NOMO-1 (cell line): ENCODE data around the gene VIPAS39.
"Not testable (repeated sequence)": the region's sequence is repeated elsewhere in the genome, so short reads cannot be mapped to it uniquely, and the experiment has no call there.

Experiments used
- DNase-seq, 2 experiments: peaks; one replicate each; lab custom pipeline; 2025; ENCODE audit not compliant: unreplicated experiment in 2 of 2; lab: John Stamatoyannopoulos, UW

VIPAS39 gene

DNA sequence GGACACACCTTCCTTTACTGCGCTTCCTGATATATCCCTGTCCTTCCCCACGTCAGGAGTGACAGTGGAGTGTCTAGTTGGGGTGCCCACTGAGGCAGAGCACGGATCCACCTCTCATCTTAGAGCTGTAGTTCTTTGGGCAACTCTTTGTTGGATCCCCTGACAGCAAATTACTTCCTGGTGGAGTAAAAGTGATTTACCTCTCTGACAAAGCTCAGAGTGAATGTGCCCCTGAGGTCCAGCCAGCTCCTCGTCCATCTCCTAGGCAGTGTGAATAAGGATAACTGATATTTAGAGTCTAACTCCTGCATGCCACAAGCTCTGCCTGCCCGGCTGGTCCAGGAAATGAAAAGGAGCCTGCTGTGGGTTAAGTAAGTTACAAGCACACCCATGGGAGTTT lies 16.5 kb upstream of the VIPAS39 start:
- no peak for DNase-seq

DNA sequence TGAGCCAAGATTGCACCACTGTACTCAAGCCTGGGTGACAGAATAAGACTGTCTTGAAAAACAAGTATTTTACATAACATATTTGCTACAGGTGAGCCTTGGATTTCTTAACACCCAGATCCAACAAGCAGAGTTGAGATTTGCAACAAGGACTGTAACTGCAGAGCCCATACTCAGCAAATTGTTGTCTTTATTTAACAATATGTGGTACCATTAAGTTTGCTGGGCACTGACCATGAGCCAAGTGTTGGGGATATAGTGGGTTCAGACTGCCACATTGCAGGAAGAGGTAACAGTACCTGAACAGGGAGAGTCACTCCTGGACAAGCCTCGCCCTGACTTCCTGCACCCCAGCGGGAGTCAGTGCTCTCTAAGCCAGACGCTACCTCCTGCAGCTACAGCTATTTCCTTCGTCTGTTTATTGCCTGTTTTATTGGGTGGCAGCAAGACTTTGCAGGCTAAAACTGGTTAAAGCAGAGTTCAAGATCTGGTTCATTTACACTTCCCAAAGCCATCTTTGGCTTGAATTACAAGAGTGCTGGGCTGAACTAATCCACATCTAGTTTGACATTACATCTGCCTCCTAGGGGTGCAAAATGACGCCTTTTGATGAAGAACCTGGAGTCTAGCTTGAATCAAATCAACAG lies 12.9 kb upstream of the VIPAS39 start:
- DNase-seq, result no peak

DNA sequence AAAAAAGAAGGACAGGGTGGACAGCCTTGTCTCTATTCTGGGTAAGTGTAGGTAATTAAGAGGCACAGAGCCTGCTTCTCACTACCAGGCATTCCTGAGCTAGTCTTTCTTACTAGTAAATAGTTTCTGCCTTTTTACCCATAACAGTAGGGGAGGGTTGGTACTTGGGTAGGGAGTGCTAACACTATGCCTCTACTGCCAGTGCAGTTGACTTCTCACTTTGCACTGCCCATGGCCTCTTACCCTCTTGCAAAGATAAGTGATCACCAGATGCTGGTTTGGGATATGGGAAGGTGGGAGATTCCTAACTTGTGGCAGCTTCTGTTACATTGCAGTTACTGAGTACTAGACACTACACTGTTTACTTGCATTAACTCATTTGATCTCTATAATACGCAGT lies 12.1 kb upstream of the VIPAS39 start:
- no peak for DNase-seq

DNA sequence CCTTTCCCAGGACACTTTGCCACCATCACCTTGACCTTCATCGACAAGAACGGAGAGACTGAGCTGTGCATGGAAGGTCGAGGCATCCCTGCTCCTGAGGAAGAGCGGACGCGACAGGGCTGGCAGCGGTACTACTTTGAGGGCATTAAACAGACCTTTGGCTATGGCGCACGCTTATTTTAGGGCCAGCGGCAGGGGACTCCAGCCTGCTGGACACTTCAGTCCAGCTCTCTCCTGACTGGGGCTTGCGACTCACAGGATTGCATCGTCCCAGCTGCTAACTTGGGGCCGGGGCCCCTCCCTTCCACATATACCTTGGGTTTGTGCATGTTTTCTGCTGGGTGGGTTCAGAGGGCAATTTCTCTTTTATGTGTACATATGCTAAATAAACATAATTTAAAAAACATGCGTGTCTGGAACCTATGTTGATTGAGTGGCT lies 11.7 kb upstream of the VIPAS39 start:
- no peak for DNase-seq

DNA sequence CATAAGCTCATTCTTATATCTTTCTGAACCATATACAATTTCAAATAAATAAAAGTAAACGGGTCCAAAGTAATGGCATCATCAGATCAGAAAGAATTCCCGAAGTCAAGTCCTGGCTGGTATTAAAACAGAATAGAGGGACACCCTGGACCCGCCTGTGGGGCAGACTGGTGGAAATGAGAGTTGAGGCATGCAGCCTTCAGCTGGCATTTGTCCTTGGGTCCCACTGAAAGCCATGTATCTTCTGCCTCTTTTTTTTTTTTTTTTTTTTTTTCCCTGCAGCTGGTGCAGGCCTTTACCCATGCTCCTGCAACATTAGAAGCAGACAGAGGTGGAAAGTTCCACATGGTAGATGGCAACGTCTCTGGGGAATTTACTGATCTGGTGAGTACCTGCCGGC lies 10.4 kb upstream of the VIPAS39 start:
- DNase-seq, result no peak

DNA sequence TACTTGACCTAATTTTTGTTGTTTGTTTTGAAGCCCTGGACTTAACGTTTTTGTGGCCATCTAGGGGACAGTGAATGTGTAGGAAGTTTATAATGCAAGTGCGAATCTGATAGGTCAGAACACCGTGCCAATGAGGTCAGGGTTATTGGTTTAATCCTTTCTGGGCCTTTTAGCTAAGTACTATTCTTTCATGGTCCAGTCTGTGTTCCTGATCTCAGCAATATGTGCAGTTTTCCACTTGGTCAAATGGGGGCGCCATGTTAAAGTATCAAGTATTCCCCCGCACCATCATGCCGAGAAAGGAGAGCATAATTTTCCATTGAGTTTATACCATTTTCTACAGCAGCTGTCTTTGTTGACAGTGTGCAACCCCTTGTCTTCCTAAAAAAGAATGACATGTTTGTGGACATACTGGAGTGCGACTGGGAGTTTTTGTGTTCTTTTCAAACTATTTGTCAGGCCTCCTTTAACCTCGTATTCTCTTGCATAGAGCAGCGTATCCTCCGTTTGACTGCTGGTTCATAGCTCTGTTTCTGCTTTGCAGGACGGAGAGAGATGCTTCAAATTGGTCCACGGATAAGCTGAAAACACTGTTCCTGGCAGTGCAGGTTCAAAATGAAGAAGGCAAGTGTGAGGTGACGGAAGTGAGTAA lies 1.8 kb upstream of the VIPAS39 start:
- DNase-seq, result peak; percentile 18 to 57

DNA sequence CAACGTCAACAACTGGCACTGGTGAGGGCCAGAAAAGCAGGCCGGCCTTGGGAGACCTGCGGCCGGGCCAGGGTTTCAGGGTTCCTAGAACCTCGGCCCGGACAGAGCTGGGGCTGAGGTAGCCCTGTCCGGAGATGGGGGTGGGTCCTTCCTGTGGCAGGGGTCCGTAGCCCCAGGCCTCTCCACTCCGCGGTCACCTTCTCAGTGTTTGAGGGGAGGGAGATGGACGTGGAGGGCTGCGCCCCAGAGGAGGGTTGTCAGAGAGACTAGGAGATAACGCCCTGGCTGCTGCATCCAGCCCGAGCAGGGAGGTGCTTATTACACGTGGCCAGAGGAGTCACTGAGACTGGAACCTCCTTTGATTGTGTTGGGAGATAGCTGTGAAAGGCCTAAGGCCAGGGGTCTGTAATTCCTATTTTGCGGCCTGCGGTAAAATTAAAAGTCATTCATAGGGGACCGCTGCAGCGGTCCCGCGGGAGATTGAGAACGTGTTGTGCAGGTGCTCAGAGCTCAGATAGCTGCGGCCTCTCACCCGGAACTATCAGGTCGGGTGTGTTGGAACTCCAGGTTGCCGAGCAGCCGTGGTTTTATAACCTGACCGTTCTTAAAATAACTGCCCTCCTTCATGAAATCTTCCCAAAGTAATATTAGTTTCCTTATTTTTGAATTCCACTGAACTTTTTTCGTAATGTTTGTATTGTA lies 999 bp upstream of the VIPAS39 start:
- peak; percentile 12 to 32 for DNase-seq

DNA sequence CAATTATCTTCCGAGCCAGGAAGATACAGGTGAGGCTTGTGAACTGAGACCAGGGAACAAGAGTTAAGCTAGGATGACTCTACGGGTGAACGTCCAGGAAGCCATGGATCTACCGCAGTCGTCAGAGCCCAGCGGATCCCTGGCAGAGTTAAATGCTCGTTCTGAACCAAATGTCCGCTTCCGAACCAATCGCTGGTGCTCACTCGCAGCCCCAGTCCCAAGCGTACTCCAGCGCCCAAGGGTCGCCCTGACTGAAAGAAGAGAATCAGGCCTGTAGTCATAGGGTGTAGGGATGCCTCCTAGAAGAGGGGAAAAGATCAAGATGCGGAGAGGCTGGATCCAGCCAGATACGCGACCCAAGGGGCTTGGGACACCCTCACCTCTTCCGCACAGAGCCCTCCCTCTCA lies 283 bp downstream of the VIPAS39 start:
- peak in 1 of 2 experiments; percentile 28 for DNase-seq

DNA sequence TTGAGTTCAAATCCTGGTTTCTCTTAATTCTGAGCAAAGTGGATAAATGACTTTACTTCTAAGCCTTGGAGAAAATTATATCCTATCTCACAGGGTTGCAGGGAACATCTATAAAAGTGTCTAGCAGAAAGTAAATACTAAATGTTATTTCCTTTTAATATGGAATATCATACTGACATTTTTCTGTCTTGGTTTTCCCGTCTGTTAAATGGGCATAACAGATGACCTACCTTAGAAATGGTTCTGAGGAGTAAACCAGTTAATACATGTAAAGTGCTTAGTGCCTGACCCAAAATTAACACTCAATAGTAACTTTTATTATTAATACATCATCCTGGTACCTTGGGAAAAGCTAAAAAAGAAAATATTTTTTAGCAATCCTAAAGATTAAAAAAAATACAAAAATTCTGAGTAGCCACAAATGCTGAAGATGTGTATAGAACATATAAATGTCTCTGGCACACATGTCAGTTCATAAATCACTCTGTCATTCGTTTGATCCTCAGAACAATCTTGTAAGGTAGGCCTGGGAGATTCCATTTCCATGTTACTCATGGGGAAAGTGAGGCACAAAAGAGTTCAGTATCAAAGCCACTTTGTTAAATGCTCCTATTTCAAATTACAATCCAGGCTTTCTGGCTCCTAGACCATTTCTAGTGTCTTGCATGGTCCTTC lies 1.3 kb downstream of the VIPAS39 start:
- no peak for DNase-seq

DNA sequence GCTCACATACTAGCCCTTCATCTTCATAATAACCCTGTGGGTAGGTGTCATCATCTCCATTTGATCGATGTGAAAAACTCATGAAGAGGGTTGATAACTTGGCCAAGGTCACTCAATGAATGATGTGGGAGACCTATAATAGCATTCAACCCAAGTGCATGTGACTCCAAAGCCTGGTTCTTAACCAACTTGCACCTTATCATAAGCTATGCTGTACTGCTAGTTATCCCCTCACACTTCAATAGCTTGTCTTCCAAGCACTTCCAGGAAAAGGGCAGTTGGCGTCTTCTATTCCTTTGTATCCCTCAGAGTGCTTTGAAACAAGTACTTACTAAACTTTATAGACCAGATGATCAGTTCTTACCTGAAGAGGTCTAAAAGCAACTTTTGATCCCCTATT lies 15.2 kb downstream of the VIPAS39 start:
- DNase-seq, result no peak

DNA sequence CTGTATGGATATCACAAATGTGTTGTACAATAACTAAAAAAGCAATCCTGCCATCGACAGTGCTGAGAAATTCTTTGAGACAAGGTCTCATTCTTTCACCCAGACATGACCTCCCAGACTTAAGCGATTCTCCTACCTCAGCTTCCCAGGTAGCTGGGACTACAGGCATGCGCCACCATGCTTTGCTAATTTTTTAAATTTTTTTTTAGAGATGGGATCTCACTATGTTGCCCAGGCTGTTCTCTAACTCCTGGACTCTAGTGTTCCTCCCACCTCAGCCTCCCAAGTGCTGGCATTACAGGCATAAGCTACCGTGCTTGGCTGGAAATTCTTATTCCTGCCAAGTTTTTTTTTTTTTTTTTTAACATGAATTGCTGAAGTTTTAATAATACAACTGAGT lies 17.5 kb downstream of the VIPAS39 start:
- DNase-seq, result no peak

DNA sequence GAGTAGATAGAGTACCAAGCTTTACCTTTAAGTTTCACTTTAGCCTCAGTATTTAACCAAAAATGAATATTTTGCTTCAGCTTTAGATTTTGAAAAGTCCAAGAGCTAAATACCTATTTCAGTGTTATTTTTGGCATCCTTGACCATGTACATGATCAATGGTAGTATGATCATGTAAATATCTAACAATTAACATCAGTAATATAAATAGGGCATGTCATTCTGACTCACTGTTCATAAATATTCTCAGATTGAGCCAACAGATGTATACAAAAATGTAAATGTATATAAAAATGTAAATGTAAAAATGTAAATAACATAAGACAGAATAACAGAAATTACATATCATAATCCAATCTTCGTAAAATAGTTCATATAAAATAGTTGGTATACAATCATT lies 18.8 kb downstream of the VIPAS39 start:
- DNase-seq, result no peak

DNA sequence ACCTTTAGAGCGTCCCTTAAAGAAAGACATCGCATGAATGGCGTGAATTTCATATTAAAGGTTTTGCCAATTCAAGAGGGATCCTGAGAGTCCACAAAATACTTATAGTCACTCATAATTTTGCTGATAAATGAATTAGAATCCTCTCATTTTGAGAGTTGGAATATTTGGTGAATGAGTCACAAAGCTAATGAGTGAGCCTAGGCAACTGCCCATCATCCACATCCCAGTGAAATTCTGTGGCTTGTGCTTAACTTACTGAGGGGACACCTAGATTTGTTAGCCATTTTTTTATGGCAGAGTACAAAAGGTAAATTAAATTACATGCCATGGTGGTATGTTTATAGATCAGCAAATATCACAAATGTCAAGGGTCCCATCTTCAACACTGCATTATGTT lies 21.4 kb downstream of the VIPAS39 start:
- DNase-seq, result no peak

DNA sequence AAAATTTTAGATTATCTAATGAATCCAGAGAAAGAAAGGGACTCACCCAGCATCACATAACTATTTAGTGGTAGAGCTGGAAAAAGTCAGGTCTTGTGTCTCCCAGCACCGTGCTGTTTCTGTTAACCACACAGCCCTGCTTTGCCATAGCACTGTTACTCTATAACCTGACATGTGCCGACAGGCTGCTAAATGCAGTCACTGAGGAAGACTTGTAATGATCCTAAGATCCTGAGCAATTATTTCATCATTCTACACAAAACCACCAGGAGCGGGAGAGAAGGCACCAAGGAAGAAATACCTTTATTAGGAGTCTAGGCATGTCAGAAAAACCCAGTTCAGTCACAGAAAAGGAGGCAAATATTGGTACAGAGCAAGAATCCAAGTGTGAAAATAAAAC lies 31.0 kb downstream of the VIPAS39 start:
- DNase-seq, result no peak

DNA sequence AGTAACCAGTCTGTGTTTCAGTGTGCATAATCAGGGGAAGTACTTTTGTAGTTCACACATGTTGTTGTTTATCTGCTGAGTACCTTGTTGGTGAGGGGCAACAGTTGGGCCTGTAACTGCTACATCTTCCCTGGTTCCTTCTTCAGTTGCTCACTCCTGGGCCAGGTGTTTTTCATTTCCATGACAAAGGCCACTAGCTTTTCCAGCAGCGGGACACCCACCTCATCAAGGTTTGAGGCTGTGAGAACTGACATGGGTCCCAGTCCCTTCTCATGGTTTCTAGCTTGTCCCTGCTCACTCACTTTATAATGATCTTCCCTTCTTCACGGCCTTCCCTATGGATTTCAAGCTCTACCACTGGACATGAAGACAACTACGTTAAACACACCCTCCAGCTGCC lies 32.5 kb downstream of the VIPAS39 start:
- no peak for DNase-seq

DNA sequence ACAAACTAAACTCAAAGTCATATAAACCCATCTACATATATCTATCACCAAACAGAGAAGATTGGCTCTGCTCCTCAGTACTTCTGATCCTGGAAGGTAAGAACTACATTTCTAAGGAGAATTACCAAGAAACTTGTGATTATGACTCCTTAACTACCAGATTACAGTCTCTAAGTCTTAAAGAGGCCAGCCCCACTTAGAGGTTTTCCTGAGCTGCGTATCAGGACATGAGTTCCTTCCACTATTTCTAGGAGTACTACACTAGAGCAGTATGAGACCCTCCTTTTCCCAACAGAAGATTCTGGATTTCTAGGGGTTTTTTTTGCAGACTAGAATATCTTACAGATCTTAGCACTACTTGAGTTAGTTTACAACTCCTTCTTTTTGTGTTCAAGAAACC lies 34.0 kb downstream of the VIPAS39 start, which contains the start of gene NOXRED1:
Gene NOXRED1 (minus strand): TSS at position 101 of the 400 bp plus-strand sequence. CDS start 634 bp downstream, outside the sequence.
- DNase-seq, result no peak

DNA sequence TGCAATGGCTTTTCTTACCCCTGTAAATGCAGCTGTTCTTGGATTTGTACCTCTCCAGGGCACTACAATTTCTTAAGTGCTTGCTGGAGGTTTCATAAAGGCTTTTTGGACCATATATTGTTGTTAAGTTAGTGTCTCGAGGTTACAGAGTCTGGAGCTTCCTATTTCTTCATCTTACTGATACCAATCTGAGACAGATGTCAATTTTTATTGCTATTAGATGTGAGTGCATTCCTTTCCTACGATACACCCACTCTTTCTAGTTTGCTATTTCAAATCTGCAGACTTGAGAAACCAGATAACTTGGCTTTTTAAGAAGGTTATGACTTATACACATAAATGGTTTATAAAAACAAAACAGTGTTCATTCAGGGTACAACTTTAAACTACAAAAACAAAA lies 36.2 kb downstream of the VIPAS39 start:
- DNase-seq, result no peak

DNA sequence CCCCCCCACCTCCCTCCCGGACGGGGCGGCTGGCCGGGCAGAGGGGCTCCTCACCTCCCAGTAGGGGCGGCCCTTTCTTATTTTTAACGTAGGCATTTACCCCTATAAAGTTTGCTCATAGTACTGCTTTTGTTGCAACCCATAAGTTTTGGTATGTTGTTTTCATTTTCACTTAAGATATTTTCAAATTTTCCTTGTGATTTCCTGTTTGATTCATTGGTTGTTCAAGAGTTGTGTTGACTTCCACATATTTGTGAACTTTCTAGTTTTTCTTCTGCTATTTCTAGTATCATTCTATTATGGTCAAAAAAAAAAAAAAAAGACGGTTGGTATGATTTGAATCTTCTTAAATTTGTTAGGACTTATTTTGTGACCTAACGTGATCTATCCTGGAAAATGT lies 40.6 kb downstream of the VIPAS39 start:
- DNase-seq, result peak in 1 of 2 experiments; percentile 22

DNA sequence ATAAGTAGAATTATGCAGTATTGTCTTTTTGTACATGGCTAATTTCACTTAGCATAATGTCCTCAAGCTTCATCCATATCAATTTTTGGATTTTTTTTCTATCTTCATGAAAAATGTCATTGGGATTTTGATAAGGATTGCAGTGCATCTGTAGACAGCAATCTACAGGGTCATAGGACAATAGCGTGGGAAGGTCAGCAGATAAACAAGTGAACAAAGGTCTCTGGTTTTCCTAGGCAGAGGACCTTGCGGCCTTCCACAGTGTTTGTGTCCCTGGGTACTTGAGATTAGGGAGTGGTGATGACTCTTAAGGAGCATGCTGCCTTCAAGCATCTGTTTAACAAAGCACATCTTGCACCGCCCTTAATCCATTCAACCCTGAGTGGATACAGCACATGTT lies 41.3 kb downstream of the VIPAS39 start:
- DNase-seq, result not testable (repeated sequence)

DNA sequence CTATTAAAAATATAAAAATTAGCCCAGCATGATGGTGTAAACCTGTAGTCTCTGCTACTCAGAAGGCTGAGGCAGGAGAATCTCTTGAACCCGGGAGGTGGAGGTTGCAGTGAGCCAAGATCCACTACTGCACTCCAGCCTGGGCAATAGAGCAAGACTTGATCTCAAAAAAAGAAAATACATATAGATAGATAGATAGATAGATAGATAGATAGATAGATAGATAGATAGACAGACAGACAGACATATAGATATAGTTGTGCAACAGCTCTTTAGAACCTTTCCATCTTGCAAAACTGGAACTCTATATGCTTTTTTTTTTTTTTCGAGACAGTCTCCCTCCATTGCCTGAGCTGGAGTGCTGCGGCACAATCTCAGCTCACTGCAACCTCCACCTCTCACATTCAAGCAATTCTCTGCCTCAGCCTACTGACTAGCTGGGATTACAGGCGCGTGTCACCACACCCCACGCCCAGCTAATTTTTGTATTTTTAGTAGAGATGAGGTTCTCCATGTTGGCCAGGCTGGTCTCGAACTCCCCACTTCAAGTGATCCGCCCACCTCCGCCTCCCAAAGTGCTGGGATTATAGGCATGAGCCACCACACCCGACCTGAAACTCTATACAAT lies 41.9 kb downstream of the VIPAS39 start:
- DNase-seq, result not testable (repeated sequence)

DNA sequence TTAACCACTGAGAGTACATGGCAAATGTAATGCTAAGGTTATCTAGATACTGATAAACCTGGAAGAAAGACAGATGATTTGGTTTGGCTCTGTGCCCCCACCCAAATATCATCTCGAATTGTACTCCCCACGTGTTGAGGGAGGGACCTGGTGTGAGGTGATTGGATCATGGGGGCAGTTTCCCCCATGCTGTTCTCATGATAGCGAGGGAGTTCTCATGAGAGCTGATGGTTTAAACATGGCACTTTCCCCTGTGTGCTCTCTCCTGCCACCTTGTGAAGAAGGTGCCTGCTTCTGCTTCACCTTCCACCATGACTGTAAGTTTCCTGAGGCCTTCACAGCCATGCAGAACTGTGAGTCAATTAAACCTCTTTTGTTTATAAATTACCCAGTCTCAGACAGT lies 48.3 kb downstream of the VIPAS39 start:
- DNase-seq, result no peak
